Measurements from ENCODE around the gene KRTAP5-4.

KRTAP5-4 gene

GRCh38 chr11:1633864-1634263, 11.9 kb upstream of the KRTAP5-4 start:
- no CpG with 5 or more reads among the region's 10 CpGs for WGBS, 2 donors (ENCODE audit: extremely low coverage in 2 of 2, insufficient read length in 2 of 2, insufficient replicate concordance in 1 of 2)
- no peak overlapping the region for H3K27ac ChIP-seq (replicated peaks; ENCODE audit: low read length)
- no peak overlapping the region for H4K91ac ChIP-seq (ENCODE audit: low read depth, low read length, poor library complexity)
- peak overlapping the region; percentile 28 for H2AK5ac ChIP-seq (ENCODE audit: low read depth, low read length)
- H4K8ac ChIP-seq (ENCODE audit: low read depth, low read length): no peak overlapping the region
- no peak overlapping the region for H3K4ac ChIP-seq (ENCODE audit: low read length)
- no peaks in the 10 kb centered on the region for H3K36me3 ChIP-seq (replicated peaks in 1 of 2; ENCODE audit: control insufficient read depth in 2 of 2, insufficient read depth in 2 of 2, low read length in 2 of 2)
- no peak overlapping the region for H3K9ac ChIP-seq (ENCODE audit: low read depth, low read length, poor library complexity)
- H3K4me3 ChIP-seq (ENCODE audit: low read length in 2 of 2): peak overlapping the region in 1 of 2 donors; percentile 56
- peak overlapping the region; percentile 97 for H3K14ac ChIP-seq (ENCODE audit: low read length)
- H2BK12ac ChIP-seq (ENCODE audit: low read length): no peak overlapping the region
- no peaks in the 10 kb centered on the region for H3K4me1 ChIP-seq (ENCODE audit: control insufficient read depth in 2 of 2, insufficient read depth in 1 of 2, low read depth in 1 of 2, low read length in 2 of 2)
- H2BK5ac ChIP-seq (ENCODE audit: low read length): no peak overlapping the region
- no peak overlapping the region for H3K23ac ChIP-seq (ENCODE audit: low read depth, low read length, poor library complexity)
- H3K9me3 ChIP-seq (replicated peaks in 1 of 2; ENCODE audit: control insufficient read depth in 2 of 2, insufficient read depth in 1 of 2, low read depth in 1 of 2, low read length in 2 of 2): no peaks in the 10 kb centered on the region
- H2AFZ ChIP-seq (ENCODE audit: low read length): no peak overlapping the region
- no peak for DNase-seq (ENCODE audit: low spot score)
- peak overlapping the region; percentile 87 for H3K18ac ChIP-seq (ENCODE audit: low read length)
- H2BK120ac ChIP-seq (ENCODE audit: low read depth, low read length): no peak overlapping the region
- H2BK15ac ChIP-seq (ENCODE audit: low read length): no peak overlapping the region
- peaks cover 0 to 32% (median 0%) of the 10 kb centered on the region in 3 experiments for H3K27me3 ChIP-seq (ENCODE audit: control insufficient read depth in 3 of 3, insufficient read depth in 3 of 3, low read depth in 1 of 3, low read length in 3 of 3)
- no peaks in the 10 kb centered on the region for H3K79me1 ChIP-seq (ENCODE audit: low read depth, low read length)
- no peak overlapping the region for H3K4me2 ChIP-seq (ENCODE audit: insufficient read depth, low read length, poor library complexity, severe bottlenecking)

- Histone ChIP-seq H3K4me1 (ENCODE audit: control insufficient read depth in 2 of 2, insufficient read depth in 1 of 2, low read depth in 1 of 2, low read length in 2 of 2) (no peaks in the 10 kb centered on the region), H3K4me2 (ENCODE audit: insufficient read depth, low read length, poor library complexity, severe bottlenecking) (no peak overlapping the region), H3K9ac (ENCODE audit: low read depth, low read length, poor library complexity) (no peak overlapping the region), H3K4ac (ENCODE audit: low read length) (no peak overlapping the region), H3K23ac (ENCODE audit: low read depth, low read length, poor library complexity) (peak overlapping the region; percentile 34), H3K14ac (ENCODE audit: low read length) (peak overlapping the region; percentile 78), H3K27ac (replicated peaks; ENCODE audit: low read length) (no peak overlapping the region), H4K8ac (ENCODE audit: low read depth, low read length) (no peak overlapping the region), H3K27me3 (ENCODE audit: control insufficient read depth in 3 of 3, insufficient read depth in 3 of 3, low read depth in 1 of 3, low read length in 3 of 3) (peaks cover 0 to 27% (median 0%) of the 10 kb centered on the region in 3 experiments), H2AFZ (ENCODE audit: low read length) (no peak overlapping the region), H2BK120ac (ENCODE audit: low read depth, low read length) (no peak overlapping the region), H4K91ac (ENCODE audit: low read depth, low read length, poor library complexity) (no peak overlapping the region), H3K79me1 (ENCODE audit: low read depth, low read length) (no peaks in the 10 kb centered on the region), H2BK12ac (ENCODE audit: low read length) (no peak overlapping the region), H3K18ac (ENCODE audit: low read length) (peak overlapping the region; percentile 20), H2AK5ac (ENCODE audit: low read depth, low read length) (peak overlapping the region; percentile 86), H2BK15ac (ENCODE audit: low read length) (peak overlapping the region; percentile 30), H2BK5ac (ENCODE audit: low read length) (no peak overlapping the region), H3K4me3 (ENCODE audit: low read length in 2 of 2) (no peak overlapping the region), H3K36me3 (replicated peaks in 1 of 2; ENCODE audit: control insufficient read depth in 2 of 2, insufficient read depth in 2 of 2, low read length in 2 of 2) (no peaks in the 10 kb centered on the region), H3K9me3 (replicated peaks in 1 of 2; ENCODE audit: control insufficient read depth in 2 of 2, insufficient read depth in 1 of 2, low read depth in 1 of 2, low read length in 2 of 2) (no peaks in the 10 kb centered on the region)
- no peak for DNase-seq (ENCODE audit: low spot score)
- no CpG with 5 or more reads among the region's 11 CpGs for WGBS, 2 donors (ENCODE audit: extremely low coverage in 2 of 2, insufficient read length in 2 of 2, insufficient replicate concordance in 1 of 2)
These were observed 10.2 kb upstream of the KRTAP5-4 start for GRCh38 chr11:1632053-1632714.

GRCh38 chr11:1631066-1631568, 9.2 kb upstream of the KRTAP5-4 start:
- no peak overlapping the region for H3K14ac ChIP-seq (ENCODE audit: low read length)
- no peak overlapping the region for H2BK15ac ChIP-seq (ENCODE audit: low read length)
- no peak overlapping the region for H3K4ac ChIP-seq (ENCODE audit: low read length)

GRCh38 chr11:1630271-1630670, 8.3 kb upstream of the KRTAP5-4 start:
- H2BK12ac ChIP-seq (ENCODE audit: low read length): no peak overlapping the region
- no peak for DNase-seq (ENCODE audit: low spot score)
- H3K27ac ChIP-seq (replicated peaks; ENCODE audit: low read length): no peak overlapping the region
- H3K4ac ChIP-seq (ENCODE audit: low read length): no peak overlapping the region
- no peaks in the 10 kb centered on the region for H3K9me3 ChIP-seq (replicated peaks in 1 of 2; ENCODE audit: control insufficient read depth in 2 of 2, insufficient read depth in 1 of 2, low read depth in 1 of 2, low read length in 2 of 2)
- peak overlapping the region; percentile 30 for H3K18ac ChIP-seq (ENCODE audit: low read length)
- H2BK5ac ChIP-seq (ENCODE audit: low read length): no peak overlapping the region
- no peak overlapping the region for H4K8ac ChIP-seq (ENCODE audit: low read depth, low read length)
- peaks cover 0 to 38% (median 0%) of the 10 kb centered on the region in 3 experiments for H3K27me3 ChIP-seq (ENCODE audit: control insufficient read depth in 3 of 3, insufficient read depth in 3 of 3, low read depth in 1 of 3, low read length in 3 of 3)
- no peak overlapping the region for H2BK15ac ChIP-seq (ENCODE audit: low read length)
- H3K4me3 ChIP-seq (ENCODE audit: low read length in 2 of 2): no peak overlapping the region
- no peak overlapping the region for H2AFZ ChIP-seq (ENCODE audit: low read length)
- peak overlapping the region; percentile 42 for H2AK5ac ChIP-seq (ENCODE audit: low read depth, low read length)
- no peak overlapping the region for H2BK120ac ChIP-seq (ENCODE audit: low read depth, low read length)
- H3K14ac ChIP-seq (ENCODE audit: low read length): peak overlapping the region; percentile 58
- peak overlapping the region; percentile 65 for H3K9ac ChIP-seq (ENCODE audit: low read depth, low read length, poor library complexity)
- no CpG with 5 or more reads among the region's 2 CpGs for WGBS, 2 donors (ENCODE audit: extremely low coverage in 2 of 2, insufficient read length in 2 of 2, insufficient replicate concordance in 1 of 2)
- H4K91ac ChIP-seq (ENCODE audit: low read depth, low read length, poor library complexity): no peak overlapping the region
- H3K36me3 ChIP-seq (replicated peaks in 1 of 2; ENCODE audit: control insufficient read depth in 2 of 2, insufficient read depth in 2 of 2, low read length in 2 of 2): no peaks in the 10 kb centered on the region
- H3K79me1 ChIP-seq (ENCODE audit: low read depth, low read length): no peaks in the 10 kb centered on the region
- no peak overlapping the region for H3K4me2 ChIP-seq (ENCODE audit: insufficient read depth, low read length, poor library complexity, severe bottlenecking)
- no peaks in the 10 kb centered on the region for H3K4me1 ChIP-seq (ENCODE audit: control insufficient read depth in 2 of 2, insufficient read depth in 1 of 2, low read depth in 1 of 2, low read length in 2 of 2)
- H3K23ac ChIP-seq (ENCODE audit: low read depth, low read length, poor library complexity): no peak overlapping the region

More at GRCh38 chr11:1631066-1631568, 9.2 kb upstream of the KRTAP5-4 start:
- H3K9me3 ChIP-seq (replicated peaks in 1 of 2; ENCODE audit: control insufficient read depth in 2 of 2, insufficient read depth in 1 of 2, low read depth in 1 of 2, low read length in 2 of 2): no peaks in the 10 kb centered on the region
- no peak overlapping the region for H2AFZ ChIP-seq (ENCODE audit: low read length)
- H2BK5ac ChIP-seq (ENCODE audit: low read length): no peak overlapping the region
- H4K8ac ChIP-seq (ENCODE audit: low read depth, low read length): no peak overlapping the region
- H3K27ac ChIP-seq (replicated peaks; ENCODE audit: low read length): no peak overlapping the region
- H3K23ac ChIP-seq (ENCODE audit: low read depth, low read length, poor library complexity): no peak overlapping the region
- no peak overlapping the region for H3K4me3 ChIP-seq (ENCODE audit: low read length in 2 of 2)
- H3K36me3 ChIP-seq (replicated peaks in 1 of 2; ENCODE audit: control insufficient read depth in 2 of 2, insufficient read depth in 2 of 2, low read length in 2 of 2): no peaks in the 10 kb centered on the region
- H4K91ac ChIP-seq (ENCODE audit: low read depth, low read length, poor library complexity): no peak overlapping the region
- H3K27me3 ChIP-seq (ENCODE audit: control insufficient read depth in 3 of 3, insufficient read depth in 3 of 3, low read depth in 1 of 3, low read length in 3 of 3): peaks cover 0 to 31% (median 0%) of the 10 kb centered on the region in 3 experiments
- H3K79me1 ChIP-seq (ENCODE audit: low read depth, low read length): no peaks in the 10 kb centered on the region
- H2BK12ac ChIP-seq (ENCODE audit: low read length): no peak overlapping the region
- no peak overlapping the region for H3K9ac ChIP-seq (ENCODE audit: low read depth, low read length, poor library complexity)
- no peak overlapping the region for H3K4me2 ChIP-seq (ENCODE audit: insufficient read depth, low read length, poor library complexity, severe bottlenecking)
- no peaks in the 10 kb centered on the region for H3K4me1 ChIP-seq (ENCODE audit: control insufficient read depth in 2 of 2, insufficient read depth in 1 of 2, low read depth in 1 of 2, low read length in 2 of 2)
- no peak overlapping the region for H3K18ac ChIP-seq (ENCODE audit: low read length)
- H2BK120ac ChIP-seq (ENCODE audit: low read depth, low read length): no peak overlapping the region
- WGBS, 2 donors (ENCODE audit: extremely low coverage in 2 of 2, insufficient read length in 2 of 2, insufficient replicate concordance in 1 of 2): no CpG with 5 or more reads among the region's 13 CpGs
- no peak for DNase-seq (ENCODE audit: low spot score)
- H2AK5ac ChIP-seq (ENCODE audit: low read depth, low read length): no peak overlapping the region

Measured in neuronal stem cell (in vitro differentiated cells).